Measurements from ENCODE around the gene ANKRD55. TPM values are rescaled to one million over a fixed set of nuclear protein-coding genes. Genes with fewer than 3 reads are reported as not detected.

The ANKRD55 gene
- total and polyA plus RNA-seq, 9 of the 15 experiments (the other 6 are each of a cell fraction or from before 2014, with no cell fraction given) = 3.4 to 10.6 (median 6.5) TPM

GRCh38 chr5:56123531-56124243, 109.4 kb downstream of the ANKRD55 start (continued):
- TF ChIP-seq BACH1 (tag; IDR thresholded peaks at IDR 0.05) = peak; percentile 93
- TF ChIP-seq NR2C1 (IDR thresholded peaks at IDR 0.05) = peak; percentile 80
- TF ChIP-seq NR2C1 (tag; IDR thresholded peaks at IDR 0.05) = peak; percentile 89
- peak; percentile 98 for TF ChIP-seq CHAMP1 (IDR thresholded peaks at IDR 0.05)
- no peak for TF ChIP-seq RERE (CRISPR knock-in tag; IDR thresholded peaks at IDR 0.05; ENCODE audit: borderline replicate concordance)
- no peak for TF ChIP-seq E2F6 (IDR thresholded peaks at IDR 0.05; ENCODE audit: borderline replicate concordance in 1 of 2, extremely low read depth in 1 of 2, insufficient read depth in 1 of 2, insufficient read length in 1 of 2, low read depth in 1 of 2, low read length in 1 of 2, poor library complexity in 1 of 2, severe bottlenecking in 1 of 2)
- peak; percentile 66; the same call in 1 of the 2 replicates for TF ChIP-seq ZBTB43 (CRISPR knock-in tag; IDR thresholded peaks at IDR 0.05)
- no peak for TF ChIP-seq BRD4 (IDR thresholded peaks at IDR 0.05)
- TF ChIP-seq PYGO2 (tag; IDR thresholded peaks at IDR 0.05) = peak; percentile 89
- TF ChIP-seq NFRKB (IDR thresholded peaks at IDR 0.05; ENCODE audit: low read depth) = peak; percentile 40; the same call in 1 of the 2 replicates
- TF ChIP-seq PKNOX1 (IDR thresholded peaks at IDR 0.05) = peak; percentile 98
- peak; percentile 98 for TF ChIP-seq HES1 (IDR thresholded peaks at IDR 0.05; ENCODE audit: low read depth)
- TF ChIP-seq RUNX1 (IDR thresholded peaks at IDR 0.05; ENCODE audit: low read depth) = peak; percentile 98
- peak; percentile 83; the same call in 1 of the 2 replicates for TF ChIP-seq GTF2E2 (tag; IDR thresholded peaks at IDR 0.05)
- TF ChIP-seq ZNF57 (CRISPR knock-in tag; IDR thresholded peaks at IDR 0.05) = no peak

Data from K562 (cell line).